Activated CD8-positive, alpha-beta T cell treated with anti-CD3 and anti-CD28 coated beads, Interleukin-2, amount 10 ng/mL, durations not matched to agents 7 days and 5 days (primary cell): ENCODE results near the gene SLC6A19. TPM values are rescaled to one million over a fixed set of nuclear protein-coding genes. Genes with fewer than 3 reads are reported as not detected.
A peak's percentile ranks its signal among the peaks of the same experiment; 100 is the strongest.
"Not testable (repeated sequence)": the region's sequence is repeated elsewhere in the genome, so short reads cannot be mapped to it uniquely, and the experiment has no call there.

Experiments used
- ATAC-seq: fragments of 150-1000 bp; cut with Tn5 transposase; one replicate; pipeline ENCODE4 v1.10.0; 2021; ENCODE audit warnings: moderate library complexity
- CTCF ChIA-PET: fragments of 350-600 bp; sonication (Branson Sonifier 250); formaldehyde crosslinking; loops from one replicate; lab custom pipeline; 2021; ENCODE audit warnings: antibody characterized with exemption; lab: Charles Lee
- POLR2A ChIA-PET: fragments of 350-600 bp; sonication (Branson Sonifier 250); formaldehyde crosslinking; loops from one replicate; lab custom pipeline; 2021; ENCODE audit warnings: antibody characterized with exemption; lab: Charles Lee
- DNase-seq: peaks from one replicate; pipeline ENCODE4 v3.0.0-alpha.2; 2020
- H3K27ac Mint-ChIP-seq: one replicate; pipeline ENCODE4 v1.8.0; 2021; ENCODE audit warnings: mild to moderate bottlenecking, mixed read lengths
- H3K27me3 Mint-ChIP-seq: one replicate; pipeline ENCODE4 v1.8.0; 2021; ENCODE audit warnings: low read depth, mixed read lengths
- H3K36me3 Mint-ChIP-seq: one replicate; pipeline ENCODE4 v1.8.0; 2021; ENCODE audit warnings: low read depth, mixed read lengths
- H3K4me1 Mint-ChIP-seq: one replicate; pipeline ENCODE4 v1.8.0; 2021; ENCODE audit warnings: low read depth, mixed read lengths
- H3K4me3 Mint-ChIP-seq: one replicate; pipeline ENCODE4 v1.8.0; 2021; ENCODE audit warnings: mild to moderate bottlenecking, mixed read lengths
- H3K9me3 Mint-ChIP-seq: one replicate; pipeline ENCODE4 v1.8.0; 2022; ENCODE audit warnings: mixed read lengths; ENCODE audit not compliant: insufficient read depth
- total RNA-seq, 2 experiments: library from RNA; stranded (reverse); gene quantifications; one replicate each; pipeline ENCODE4 v1.2.3, GENCODE V29; 2021

The SLC6A19 gene
- total RNA-seq: not detected

DNA sequence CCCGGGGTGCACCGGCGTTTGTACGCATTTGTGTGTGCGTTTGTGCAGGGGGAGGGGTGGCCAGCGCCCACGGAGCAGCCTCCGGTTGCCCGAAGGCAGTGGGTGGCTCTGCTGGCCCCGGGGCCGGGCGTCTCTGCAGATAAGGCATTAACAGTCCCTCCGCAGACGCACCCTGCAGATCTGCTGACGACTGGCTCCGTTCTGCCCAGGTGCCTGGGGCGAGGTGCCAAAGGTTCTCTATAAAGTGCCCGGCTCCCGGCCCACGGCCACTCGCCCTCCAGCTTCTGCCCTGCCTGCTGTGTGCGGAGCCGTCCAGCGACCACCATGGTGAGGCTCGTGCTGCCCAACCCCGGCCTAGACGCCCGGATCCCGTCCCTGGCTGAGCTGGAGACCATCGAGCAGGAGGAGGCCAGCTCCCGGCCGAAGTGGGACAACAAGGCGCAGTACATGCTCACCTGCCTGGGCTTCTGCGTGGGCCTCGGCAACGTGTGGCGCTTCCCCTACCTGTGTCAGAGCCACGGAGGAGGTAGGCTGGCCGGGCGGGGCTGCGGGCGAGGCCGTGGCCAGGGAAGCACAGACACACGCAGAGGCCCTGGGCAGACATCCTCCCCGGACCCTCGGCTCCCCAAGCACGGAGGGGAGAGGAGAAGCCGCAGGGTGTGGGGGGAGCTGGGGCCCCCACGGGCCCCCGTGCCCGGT is at the start of gene SLC6A19:
SLC6A19 (plus strand) TSS at position 269 of the 699 bp plus-strand sequence; CDS start at position 325, 56 bp downstream.
- no peak for ATAC-seq
- CTCF ChIA-PET: no interaction called here
- POLR2A ChIA-PET: interaction anchor here (0.6 kb wide), 1 partner anchor 143 kb away, joined by 4 read pairs; the partner anchor contains the start of gene CLPTM1L

GRCh38 chr5:1152156-1152555 is 49.2 kb upstream of the SLC6A19 start:
- DNase-seq (peak; percentile 56), ATAC-seq (peak; percentile 55)
- Mint-ChIP-seq H3K4me3 (no peak overlapping the region), H3K27me3 (peaks cover 26% of the 10 kb centered on the region), H3K36me3 (no peaks in the 10 kb centered on the region), H3K9me3 (no peaks in the 10 kb centered on the region), H3K27ac (peak overlapping the region; percentile 67), H3K4me1 (peaks cover 31% of the 10 kb centered on the region)
- ChIA-PET POLR2A (no interaction called here), CTCF (interaction anchor here (1.2 to 2.8 kb wide), 4 partner anchors 12 to 228 kb away, joined by 3 to 12 read pairs (median 4); no protein-coding TSS in a partner anchor)

More for the DNA sequence above, at the start of gene SLC6A19:
- Mint-ChIP-seq H3K4me1 (no peaks in the 10 kb centered on the region), H3K4me3 (no peak within 1 kb of the TSS), H3K27ac (no peak within 1 kb of the TSS), H3K27me3 (peaks cover 16% of the 10 kb centered on the region), H3K9me3 (no peaks in the 10 kb centered on the region), H3K36me3 (no peaks in the 10 kb centered on the region)
- DNase-seq: no peak

DNA sequence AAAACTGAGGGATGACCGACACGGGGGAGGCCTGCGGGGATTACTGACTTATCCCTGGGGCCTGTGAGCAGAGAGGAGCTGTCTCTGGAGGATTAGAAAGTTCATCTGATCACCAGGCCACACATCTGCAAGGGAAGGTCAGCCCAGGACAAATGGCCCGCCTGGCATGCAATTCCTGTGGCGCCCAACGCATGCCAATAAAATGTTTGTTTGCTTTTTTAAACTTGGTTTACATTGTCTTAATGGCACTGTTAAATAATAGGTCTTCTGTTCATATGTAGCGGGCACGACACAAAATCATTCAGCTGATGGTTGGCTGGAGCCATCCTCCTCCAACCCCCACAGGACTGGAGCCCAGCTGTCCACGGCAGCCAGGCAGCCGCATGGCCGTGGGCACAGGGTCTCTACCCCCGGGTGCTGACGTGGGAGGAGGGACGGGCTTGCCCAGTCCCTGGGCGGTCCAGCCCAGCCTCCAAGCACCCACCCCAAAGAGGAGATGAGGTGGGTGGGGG is 48.6 kb upstream of the SLC6A19 start:
- Mint-ChIP-seq H3K27me3 (peaks cover 33% of the 10 kb centered on the region), H3K36me3 (no peaks in the 10 kb centered on the region), H3K4me3 (no peak overlapping the region), H3K9me3 (no peaks in the 10 kb centered on the region), H3K4me1 (peaks cover 31% of the 10 kb centered on the region), H3K27ac (no peak overlapping the region)
- ATAC-seq (no peak), DNase-seq (no peak)
- ChIA-PET POLR2A (no interaction called here), CTCF (interaction anchor here (1.2 to 2.8 kb wide), 3 partner anchors 12 to 47 kb away, joined by 3 to 12 read pairs (median 4); no protein-coding TSS in a partner anchor)

GRCh38 chr5:1153428-1153827 is 48.0 kb upstream of the SLC6A19 start:
- ChIA-PET POLR2A (no interaction called here), CTCF (no interaction called here)
- ATAC-seq: peak; percentile 37

GRCh38 chr5:1155191-1156032 is 46.0 kb upstream of the SLC6A19 start:
- Mint-ChIP-seq H3K36me3 (no peaks in the 10 kb centered on the region), H3K9me3 (no peaks in the 10 kb centered on the region), H3K4me3 (no peak overlapping the region), H3K27me3 (peaks cover 41% of the 10 kb centered on the region), H3K27ac (no peak overlapping the region), H3K4me1 (peaks cover 30% of the 10 kb centered on the region)
- DNase-seq (no peak), ATAC-seq (no peak)
- ChIA-PET POLR2A (no interaction called here), CTCF (no interaction called here)

More at GRCh38 chr5:1153428-1153827, 48.0 kb upstream of the SLC6A19 start:
- Mint-ChIP-seq H3K9me3 (no peaks in the 10 kb centered on the region), H3K4me1 (peaks cover 31% of the 10 kb centered on the region), H3K4me3 (no peak overlapping the region), H3K36me3 (no peaks in the 10 kb centered on the region), H3K27ac (peak overlapping the region; percentile 55), H3K27me3 (peaks cover 35% of the 10 kb centered on the region)
- peak; percentile 45 for DNase-seq

- POLR2A ChIA-PET: no interaction called here
- H3K27me3 Mint-ChIP-seq: peaks cover 40% of the 10 kb centered on the region
- no peaks in the 10 kb centered on the region for H3K36me3 Mint-ChIP-seq
- H3K4me1 Mint-ChIP-seq: peaks cover 27% of the 10 kb centered on the region
- no peak for ATAC-seq
- DNase-seq: no peak
- no peaks in the 10 kb centered on the region for H3K9me3 Mint-ChIP-seq
- no peak overlapping the region for H3K4me3 Mint-ChIP-seq
- CTCF ChIA-PET: no interaction called here
- H3K27ac Mint-ChIP-seq: no peak overlapping the region
Measured at GRCh38 chr5:1156033-1156753, 45.2 kb upstream of the SLC6A19 start.

- no peak overlapping the region for H3K27ac Mint-ChIP-seq
- ChIA-PET POLR2A (no interaction called here), CTCF (no interaction called here)
- H3K4me1 Mint-ChIP-seq: peaks cover 24% of the 10 kb centered on the region
- no peaks in the 10 kb centered on the region for H3K9me3 Mint-ChIP-seq
- H3K36me3 Mint-ChIP-seq: no peaks in the 10 kb centered on the region
- no peak overlapping the region for H3K4me3 Mint-ChIP-seq
- DNase-seq (no peak), ATAC-seq (no peak)
- peaks cover 40% of the 10 kb centered on the region for H3K27me3 Mint-ChIP-seq
Measured at GRCh38 chr5:1156754-1157460, 44.5 kb upstream of the SLC6A19 start.

GRCh38 chr5:1157461-1157986 is 43.9 kb upstream of the SLC6A19 start:
- H3K27ac Mint-ChIP-seq, H3K4me3 Mint-ChIP-seq, DNase-seq, CTCF ChIA-PET, H3K36me3 Mint-ChIP-seq, ATAC-seq, POLR2A ChIA-PET, H3K9me3 Mint-ChIP-seq: not testable (repeated sequence)
- Mint-ChIP-seq H3K27me3 (peaks cover 40% of the 10 kb centered on the region), H3K4me1 (peaks cover 18% of the 10 kb centered on the region)

GRCh38 chr5:1158647-1159340 is 42.6 kb upstream of the SLC6A19 start:
- Mint-ChIP-seq H3K9me3 (no peaks in the 10 kb centered on the region), H3K36me3 (no peaks in the 10 kb centered on the region), H3K27ac (no peak overlapping the region), H3K4me3 (no peak overlapping the region), H3K27me3 (peaks cover 40% of the 10 kb centered on the region), H3K4me1 (peaks cover 7% of the 10 kb centered on the region)
- DNase-seq (no peak), ATAC-seq (no peak)
- CTCF ChIA-PET: interaction anchor here (1.0 kb wide), 1 partner anchor 9 kb away, joined by 3 read pairs; no protein-coding TSS in a partner anchor
- POLR2A ChIA-PET: no interaction called here

DNA sequence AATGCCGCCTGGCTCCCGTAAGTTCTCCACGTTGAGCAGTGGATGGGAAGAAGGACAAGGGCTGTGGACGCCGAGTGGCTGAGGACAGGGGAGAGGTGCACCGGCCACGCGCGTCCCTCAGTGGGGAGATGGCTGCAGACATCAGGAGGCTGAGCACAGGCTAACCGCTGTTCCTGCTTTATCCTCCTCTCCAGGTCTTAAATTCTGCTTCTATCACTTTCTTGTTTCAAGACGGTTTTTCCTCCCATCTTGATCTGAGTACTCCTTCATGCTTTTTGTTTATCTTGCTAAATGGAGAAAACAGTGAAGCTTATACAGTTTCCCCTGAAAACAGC is 42.1 kb upstream of the SLC6A19 start:
- POLR2A ChIA-PET: no interaction called here
- no peak for DNase-seq
- no peaks in the 10 kb centered on the region for H3K9me3 Mint-ChIP-seq
- H3K4me3 Mint-ChIP-seq: no peak overlapping the region
- peaks cover 35% of the 10 kb centered on the region for H3K27me3 Mint-ChIP-seq
- H3K27ac Mint-ChIP-seq: no peak overlapping the region
- H3K36me3 Mint-ChIP-seq: no peaks in the 10 kb centered on the region
- ATAC-seq: no peak
- H3K4me1 Mint-ChIP-seq: peaks cover 3% of the 10 kb centered on the region
- CTCF ChIA-PET: interaction anchor here (1.0 kb wide), 1 partner anchor 9 kb away, joined by 3 read pairs; no protein-coding TSS in a partner anchor
